Body of pancreas (tissue), 4 donors: ENCODE results near the gene ARHGEF2. TPM values are rescaled to one million over a fixed set of nuclear protein-coding genes. Genes with fewer than 3 reads are reported as not detected.

ENCODE experiments used
- ATAC-seq: fragments of 150-250 bp; one replicate; pipeline ENCODE4 v1.9.1; 2016
- DNase-seq, 4 donors: peaks; one replicate each; pipeline ENCODE4 v3.0.0-alpha.2; 2019
- H3K27ac ChIP-seq, 4 donors: fragments of 200-600 bp; sonication (generic); 1 replicate in 3 of 4; 2 replicates in 1 of 4; pipeline versions ENCODE4 v1.5.1 to v1.6.1; 2016 to 2019; ENCODE audit warnings: mild to moderate bottlenecking in 1 of 4, mixed read lengths in 1 of 4, moderate library complexity in 1 of 4
- H3K27me3 ChIP-seq, 2 donors: fragments of 200-600 bp; sonication (generic); one replicate each; pipeline ENCODE4 v1.6.0; 2016; ENCODE audit warnings: mild to moderate bottlenecking in 1 of 2
- H3K36me3 ChIP-seq, 2 donors: fragments of 200-600 bp; sonication (generic); replicated peaks in 1 of 2; 2 replicates each; pipeline ENCODE4 v1.5.1; 2016; ENCODE audit warnings: low read depth in 2 of 2; ENCODE audit not compliant: insufficient read depth in 1 of 2
- H3K4me1 ChIP-seq: fragments of 200-600 bp; sonication (generic); one replicate; pipeline ENCODE4 v1.6.0; 2016
- H3K4me3 ChIP-seq, 2 donors: fragments of 200-600 bp; sonication (generic); 1 replicate in 1 of 2; 2 replicates in 1 of 2; pipeline ENCODE4 v1.5.1; 2016 to 2019
- H3K9me3 ChIP-seq, 3 donors: fragments of 200-600 bp; sonication (generic); 1 replicate in 2 of 3; 2 replicates in 1 of 3; pipeline ENCODE4 v1.5.1; 2016
- POLR2A ChIP-seq, 3 donors: fragments of 450-650 bp; IDR thresholded peaks; one replicate each; pipeline ENCODE4 v1.6.1; 2016; ENCODE audit warnings: antibody characterized with exemption in 3 of 3, mild to moderate bottlenecking in 2 of 3
- WGBS, 2 donors: methylation state at CpG; one replicate each; pipeline ENCODE4 v1.1.5; 2017; 5-methylcytosine and 5-hydroxymethylcytosine counted together
- intact Hi-C: fragments of 100-400 bp; cut with DNase I; formaldehyde crosslinking; loops from one replicate; pipeline ENCODE4 v1.15.1; 2023
- total RNA-seq, 2 donors: library from RNA; depleted of rRNA; stranded (reverse); fragments of >200 nt; gene quantifications; one replicate each; pipeline ENCODE4 v1.1.0, GENCODE V29; 2016
- TF ChIP-seq, protein P1 (sequence below), 7 experiments: fragments of 450-650 bp in 4 of 7; fragments of 200-600 bp in 3 of 7; sonication (generic) in 3 of 7; IDR thresholded peaks; one replicate each; pipeline ENCODE4 v1.5.1; 2016 to 2019; ENCODE audit warnings: antibody characterized with exemption in 7 of 7

ARHGEF2 gene
- total RNA-seq, 2 donors from 2014 or later = 31.9 to 32.6 TPM

DNA sequence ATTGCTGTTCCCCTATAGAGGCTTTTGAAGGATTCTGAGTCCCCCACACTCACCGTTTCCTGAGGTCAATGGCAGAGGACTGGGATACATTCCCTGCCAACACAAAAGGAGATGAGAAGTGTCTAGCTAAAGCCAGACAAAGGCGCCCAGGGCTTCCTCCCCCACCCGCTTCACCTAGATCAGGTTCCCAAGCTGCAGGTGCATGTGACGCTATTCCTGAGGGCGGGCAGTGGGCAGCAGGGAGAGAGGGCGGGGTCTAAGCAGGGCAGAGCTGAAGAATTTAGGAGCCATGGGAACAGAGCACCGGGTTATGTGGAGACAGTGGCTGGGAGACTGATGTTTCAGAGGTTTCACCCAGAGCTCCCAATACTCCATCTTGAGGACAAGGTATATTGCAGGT, 6.0 kb upstream of the ARHGEF2 start:
- Histone ChIP-seq H3K4me1 (peaks cover 14% of the 10 kb centered on the region), H3K4me3 (no peak overlapping the region), H3K27ac (peak overlapping the region in 1 of 4 donors; percentile 12), H3K9me3 (no peaks in the 10 kb centered on the region), H3K36me3 (no peaks in the 10 kb centered on the region), H3K27me3 (no peaks in the 10 kb centered on the region)
- ATAC-seq (no peak), DNase-seq (peak in 2 of 4 donors; percentile 63 to 64)
- WGBS, 2 donors = 39 to 50% methylated on average over 5 to 7 of the region's 7 CpGs
- TF ChIP-seq POLR2A (IDR thresholded peaks at IDR 0.05) = no peak
- TF ChIP-seq, protein P1, sequence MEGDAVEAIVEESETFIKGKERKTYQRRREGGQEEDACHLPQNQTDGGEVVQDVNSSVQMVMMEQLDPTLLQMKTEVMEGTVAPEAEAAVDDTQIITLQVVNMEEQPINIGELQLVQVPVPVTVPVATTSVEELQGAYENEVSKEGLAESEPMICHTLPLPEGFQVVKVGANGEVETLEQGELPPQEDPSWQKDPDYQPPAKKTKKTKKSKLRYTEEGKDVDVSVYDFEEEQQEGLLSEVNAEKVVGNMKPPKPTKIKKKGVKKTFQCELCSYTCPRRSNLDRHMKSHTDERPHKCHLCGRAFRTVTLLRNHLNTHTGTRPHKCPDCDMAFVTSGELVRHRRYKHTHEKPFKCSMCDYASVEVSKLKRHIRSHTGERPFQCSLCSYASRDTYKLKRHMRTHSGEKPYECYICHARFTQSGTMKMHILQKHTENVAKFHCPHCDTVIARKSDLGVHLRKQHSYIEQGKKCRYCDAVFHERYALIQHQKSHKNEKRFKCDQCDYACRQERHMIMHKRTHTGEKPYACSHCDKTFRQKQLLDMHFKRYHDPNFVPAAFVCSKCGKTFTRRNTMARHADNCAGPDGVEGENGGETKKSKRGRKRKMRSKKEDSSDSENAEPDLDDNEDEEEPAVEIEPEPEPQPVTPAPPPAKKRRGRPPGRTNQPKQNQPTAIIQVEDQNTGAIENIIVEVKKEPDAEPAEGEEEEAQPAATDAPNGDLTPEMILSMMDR (IDR thresholded peaks at IDR 0.05) = no peak
- intact Hi-C loops = no loop called here

DNA sequence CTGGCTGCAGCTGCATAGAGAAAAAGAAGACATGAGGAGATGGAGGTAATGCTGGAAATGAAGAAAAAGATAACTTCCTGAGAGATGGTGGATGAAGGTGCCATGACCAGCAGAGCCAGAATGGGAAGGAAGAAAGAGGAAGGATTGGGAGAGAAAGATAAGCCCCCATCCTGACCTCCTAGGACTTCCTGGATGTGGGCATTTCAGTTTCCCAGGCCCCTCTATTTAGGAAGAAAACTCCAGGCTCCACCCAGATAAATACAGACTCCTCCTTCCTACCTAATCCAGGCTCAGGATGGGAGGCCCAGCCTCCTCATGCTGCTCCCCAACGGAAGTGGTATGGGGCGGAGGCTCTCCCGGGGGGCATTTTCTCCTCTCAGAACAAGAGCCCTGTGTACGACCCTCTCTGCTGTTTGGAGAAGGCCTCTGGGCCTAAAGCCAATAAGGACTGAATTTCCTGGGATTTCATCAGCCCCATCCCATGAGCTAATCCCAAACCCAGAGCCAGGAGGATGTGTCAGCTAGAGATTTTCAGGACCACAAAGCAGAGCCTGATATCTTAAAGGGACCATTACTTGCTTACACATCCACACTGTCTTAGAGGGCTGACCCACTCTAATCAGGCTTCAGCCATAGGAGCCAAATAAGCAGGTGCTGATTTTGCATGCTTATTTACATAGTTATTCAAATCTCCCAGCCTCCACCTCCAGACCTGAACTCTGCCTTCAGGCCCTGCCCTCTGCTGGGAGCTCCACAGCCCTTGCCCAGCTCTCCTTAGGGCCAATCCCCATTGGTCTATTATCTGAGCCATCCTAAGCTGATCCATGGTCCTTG, 5.1 kb upstream of the ARHGEF2 start:
- peak; percentile 19 for ATAC-seq
- DNase-seq = peak in 1 of 4 donors; percentile 28
- peak overlapping the region in 2 of 4 donors; percentile 12 to 24 for H3K27ac ChIP-seq

DNA sequence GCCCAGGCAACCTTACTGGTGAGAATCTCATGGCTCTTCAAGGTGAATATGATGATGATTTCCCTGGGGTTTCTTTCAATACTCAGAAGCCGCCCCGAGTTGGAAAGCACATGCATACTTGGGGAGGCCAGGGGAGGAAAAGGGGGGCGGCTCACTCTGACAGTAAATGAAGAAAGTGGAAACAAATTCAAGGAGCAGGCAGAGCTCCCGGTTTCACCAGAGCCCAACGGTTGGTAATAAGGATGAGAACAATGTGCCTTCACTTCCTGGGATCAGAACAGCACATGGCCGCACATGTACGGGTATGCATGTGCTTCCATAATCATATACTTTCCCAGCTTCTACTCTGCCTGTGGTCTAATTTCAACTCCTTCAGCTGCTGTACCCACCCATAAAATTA, 3.8 kb upstream of the ARHGEF2 start:
- H3K9me3 ChIP-seq = no peaks in the 10 kb centered on the region
- no peaks in the 10 kb centered on the region for H3K27me3 ChIP-seq
- intact Hi-C loops = no loop called here
- H3K36me3 ChIP-seq = no peaks in the 10 kb centered on the region
- peaks cover 30% of the 10 kb centered on the region for H3K4me1 ChIP-seq
- H3K4me3 ChIP-seq = no peak overlapping the region
- ATAC-seq (no peak), DNase-seq (no peak)
- H3K27ac ChIP-seq = no peak overlapping the region
- TF ChIP-seq, protein P1 (IDR thresholded peaks at IDR 0.05) = no peak
- TF ChIP-seq POLR2A (IDR thresholded peaks at IDR 0.05) = no peak
- 68% methylated on average over 7 of the region's 7 CpGs for WGBS, 2 donors

More for the DNA sequence above, 5.1 kb upstream of the ARHGEF2 start:
- intact Hi-C loops = no loop called here
- H3K36me3 ChIP-seq = no peaks in the 10 kb centered on the region
- peaks cover 23% of the 10 kb centered on the region for H3K4me1 ChIP-seq
- H3K9me3 ChIP-seq = no peaks in the 10 kb centered on the region
- 48 to 75% methylated on average over 4 of the region's 4 CpGs for WGBS, 2 donors
- H3K27me3 ChIP-seq = no peaks in the 10 kb centered on the region
- TF ChIP-seq POLR2A (IDR thresholded peaks at IDR 0.05) = no peak
- TF ChIP-seq, protein P1 (IDR thresholded peaks at IDR 0.05) = no peak
- H3K4me3 ChIP-seq = no peak overlapping the region

DNA sequence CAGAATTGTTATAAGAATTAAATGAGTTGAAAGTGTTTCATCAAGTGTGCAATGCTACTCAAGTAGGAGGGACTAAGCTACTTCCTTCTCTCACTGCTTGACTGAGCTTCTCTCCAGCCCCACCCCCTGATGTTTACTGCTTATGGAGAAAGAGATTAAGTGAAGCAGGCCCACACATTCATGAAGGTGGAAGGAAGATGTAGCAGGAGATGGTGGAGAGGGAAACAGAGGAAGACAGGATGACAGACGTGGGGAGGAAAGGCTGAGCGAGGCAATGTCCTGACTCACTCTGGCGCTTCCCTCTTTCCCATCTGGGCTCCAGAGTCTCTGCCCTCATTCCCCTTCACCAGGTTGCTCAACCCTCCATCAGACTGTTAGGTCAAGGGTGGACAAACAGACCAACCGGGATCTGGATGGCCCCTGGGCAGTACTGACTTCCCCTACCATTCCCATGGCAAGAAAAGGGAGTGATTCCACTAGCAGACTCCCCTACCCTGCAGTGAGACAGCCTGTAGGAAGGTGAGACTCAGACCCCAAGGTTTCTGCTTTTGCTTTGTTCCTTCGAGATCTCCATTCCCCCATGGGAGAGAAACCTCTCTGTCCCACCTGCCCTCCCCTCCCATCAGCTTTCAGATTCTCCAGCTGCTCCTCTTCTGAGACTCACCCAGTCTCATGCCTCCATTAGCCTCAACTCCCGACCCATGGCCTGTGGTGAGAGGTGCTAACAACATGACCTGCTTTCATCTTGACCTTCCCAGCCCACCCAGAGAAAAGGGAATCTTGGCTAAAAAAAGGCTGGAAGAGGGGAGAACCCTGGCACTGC, 3.1 kb upstream of the ARHGEF2 start:
- Histone ChIP-seq H3K4me1 (peaks cover 36% of the 10 kb centered on the region), H3K27ac (peak overlapping the region in 2 of 4 donors; percentile 17 to 24)

More for the DNA sequence above, 3.1 kb upstream of the ARHGEF2 start:
- DNase-seq (no peak), ATAC-seq (no peak)
- no peaks in the 10 kb centered on the region for H3K27me3 ChIP-seq
- WGBS, 2 donors = 60 to 62% methylated on average over 6 of the region's 6 CpGs
- intact Hi-C loops = no loop called here
- no peak overlapping the region for H3K4me3 ChIP-seq
- no peaks in the 10 kb centered on the region for H3K36me3 ChIP-seq
- H3K9me3 ChIP-seq = no peaks in the 10 kb centered on the region
- TF ChIP-seq, protein P1 (IDR thresholded peaks at IDR 0.05) = no peak
- no peak for TF ChIP-seq POLR2A (IDR thresholded peaks at IDR 0.05)
